Activated T-cell treated with anti-CD3 and anti-CD28 coated beads, Interleukin-2, amount 50 U/mL, for 1 hour (primary cell): Measurements from ENCODE around the gene MINK1.
"Not testable (repeated sequence)": the region's sequence is repeated elsewhere in the genome, so short reads cannot be mapped to it uniquely, and the experiment has no call there.

Experiments used
- DNase-seq: peaks from one replicate; pipeline ENCODE4 v3.0.0-alpha.2; 2020

Gene MINK1

DNA sequence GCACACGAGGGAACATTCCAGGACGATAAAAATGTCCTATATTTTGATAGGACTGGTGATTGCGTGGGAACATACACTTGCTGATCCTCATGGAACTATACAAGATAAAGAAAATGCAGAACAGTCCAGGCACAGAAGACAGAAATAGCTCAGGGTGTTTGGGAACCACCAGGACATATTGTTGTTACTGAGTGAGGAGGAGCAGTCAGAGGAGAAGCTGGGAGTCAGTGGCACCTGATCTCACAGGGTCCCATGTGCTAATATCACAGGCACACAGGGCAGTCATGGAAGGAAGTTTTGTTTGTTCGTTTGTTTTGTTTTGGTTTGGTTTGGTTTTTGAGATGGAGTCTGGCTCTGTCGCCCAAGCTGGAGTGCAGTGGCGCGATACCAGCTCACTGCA, 20.4 kb upstream of the MINK1 start:
- DNase-seq = no peak

DNA sequence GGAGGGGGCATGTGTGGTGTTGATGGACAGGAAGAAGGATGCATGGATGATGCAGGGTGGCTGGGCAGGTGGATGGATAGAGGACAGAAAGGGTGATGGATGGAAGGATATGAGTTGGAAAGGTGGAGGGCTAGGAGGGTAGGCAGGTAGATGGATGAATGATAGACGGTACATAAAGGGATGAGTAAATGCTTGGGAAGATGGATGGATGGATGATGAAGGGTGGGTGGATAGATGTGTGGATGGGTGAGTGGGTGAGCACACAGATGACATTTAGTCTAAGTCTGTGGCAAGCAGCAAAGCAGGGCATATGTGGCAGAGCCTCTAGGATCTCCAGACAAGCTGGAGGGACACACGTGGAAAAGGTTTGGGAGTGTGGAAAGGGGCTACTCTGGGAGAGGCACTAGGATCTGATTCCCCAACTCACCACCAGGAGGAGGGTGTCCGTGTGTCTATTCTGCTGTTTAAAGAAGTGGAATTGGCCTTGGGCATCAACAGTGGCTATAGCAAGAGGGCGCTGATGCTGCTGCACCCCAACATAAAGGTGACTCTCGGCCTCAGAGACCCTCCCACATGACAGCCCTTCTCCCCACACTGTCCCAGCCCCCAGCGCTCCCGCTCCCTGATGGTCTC, 18.0 kb upstream of the MINK1 start:
- DNase-seq = no peak

DNA sequence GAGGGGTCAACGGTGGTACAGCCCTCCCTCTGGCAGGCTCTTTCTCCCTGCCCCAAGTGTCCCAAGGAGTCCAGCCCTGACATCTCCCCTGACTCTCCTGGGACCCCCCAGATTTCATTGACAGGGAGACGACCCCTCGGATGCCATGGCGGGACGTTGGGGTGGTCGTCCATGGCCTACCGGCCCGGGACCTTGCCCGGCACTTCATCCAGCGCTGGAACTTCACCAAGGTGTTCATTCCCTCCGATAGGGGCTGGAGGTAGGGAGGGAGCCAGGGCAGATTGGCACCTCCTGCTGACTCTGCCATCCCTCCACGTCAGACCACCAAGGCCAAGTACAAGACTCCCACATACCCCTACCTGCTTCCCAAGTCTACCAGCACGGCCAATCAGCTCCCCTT, 16.3 kb upstream of the MINK1 start:
- DNase-seq = no peak

DNA sequence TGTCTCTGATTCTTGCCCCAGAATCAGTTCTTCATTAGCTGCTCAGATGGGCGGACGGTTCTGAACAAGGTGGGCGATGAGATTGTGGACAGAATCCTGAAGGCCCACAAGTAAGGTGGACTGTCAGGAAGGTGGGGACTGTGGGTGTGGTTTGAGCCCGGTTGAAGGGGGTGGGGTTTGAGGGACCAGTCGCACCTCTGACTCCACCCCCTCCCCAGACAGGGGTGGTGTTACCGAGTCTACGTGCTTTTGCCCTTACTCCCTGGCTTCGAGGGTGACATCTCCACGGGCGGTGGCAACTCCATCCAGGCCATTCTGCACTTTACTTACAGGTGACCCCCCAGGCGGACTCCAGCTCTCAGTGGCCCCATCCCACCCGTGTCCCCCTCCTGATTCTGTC, 14.9 kb upstream of the MINK1 start:
- no peak for DNase-seq

DNA sequence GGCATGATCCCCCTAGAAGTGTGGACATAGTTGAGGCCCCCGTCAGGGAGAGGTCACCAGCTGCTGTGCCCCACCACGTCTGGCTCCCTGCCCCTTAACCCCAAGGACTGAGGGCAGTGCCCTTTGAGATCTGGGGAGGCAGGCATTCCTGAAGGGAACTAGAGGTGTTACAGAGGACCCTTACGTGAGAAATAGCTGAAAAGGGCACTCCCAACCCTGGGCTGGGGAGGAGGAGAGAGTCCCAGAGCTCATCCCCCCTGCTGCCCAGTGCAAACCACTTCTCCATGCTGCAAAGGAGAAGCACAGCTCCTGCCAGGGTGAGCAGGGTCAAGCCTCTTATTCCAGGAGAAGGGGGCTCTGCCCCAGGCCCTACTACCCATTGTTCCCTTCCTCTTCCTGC, 10.3 kb upstream of the MINK1 start:
- no peak for DNase-seq

DNA sequence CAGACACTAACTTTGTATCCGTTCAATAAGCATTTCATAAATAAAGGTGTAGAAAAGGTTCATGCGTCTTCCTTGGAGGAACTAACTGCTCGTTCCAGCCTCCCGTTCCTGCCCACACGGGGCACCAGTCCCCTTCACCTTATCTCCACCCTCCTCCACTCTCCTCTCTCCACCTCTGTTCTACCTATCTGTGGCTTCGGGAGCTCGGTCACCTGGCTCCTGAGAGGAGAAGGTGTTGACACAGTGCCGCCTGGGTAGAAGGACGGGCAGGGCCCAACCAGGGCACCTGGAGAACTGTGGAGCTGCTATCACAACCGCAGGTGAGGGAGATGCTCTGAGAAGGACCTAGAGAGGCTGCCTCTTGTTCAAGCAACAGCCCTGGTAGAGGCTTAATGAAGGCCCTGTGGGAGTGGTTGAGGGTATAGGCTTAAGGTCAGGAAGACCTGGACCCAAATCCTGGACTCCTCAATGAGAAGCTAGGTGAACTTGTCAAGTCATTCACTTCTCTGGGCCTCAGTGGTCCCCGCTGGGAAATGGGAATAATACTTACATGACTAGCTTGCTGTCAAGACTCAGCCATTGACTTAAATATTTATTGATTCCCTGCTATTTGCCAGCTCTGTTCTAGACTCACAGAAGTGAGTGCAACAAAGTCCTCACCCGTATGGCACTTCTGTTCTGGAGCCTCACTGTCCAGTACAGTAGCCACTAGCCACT, 9.6 kb upstream of the MINK1 start:
- no peak for DNase-seq

DNA sequence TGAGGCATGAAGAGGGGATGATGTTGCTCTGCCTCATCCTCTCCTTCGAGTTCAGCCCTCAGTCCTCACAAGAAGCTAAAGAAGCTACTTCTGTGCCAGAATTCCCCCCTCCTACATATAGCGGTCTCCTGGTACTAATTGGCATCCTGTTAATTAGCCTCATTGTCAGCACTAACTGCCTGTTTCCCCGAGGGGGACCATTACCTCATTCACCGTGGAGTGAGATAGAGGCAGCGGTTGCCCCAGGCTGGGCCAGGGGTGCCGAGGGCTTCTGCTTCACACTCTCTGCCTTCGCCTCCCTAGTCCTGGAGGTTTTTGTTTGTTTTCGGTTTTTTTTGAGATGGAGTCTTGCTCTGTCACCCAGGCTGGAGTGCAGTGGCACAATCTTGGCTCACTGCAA, 5.7 kb upstream of the MINK1 start:
- DNase-seq = no peak

DNA sequence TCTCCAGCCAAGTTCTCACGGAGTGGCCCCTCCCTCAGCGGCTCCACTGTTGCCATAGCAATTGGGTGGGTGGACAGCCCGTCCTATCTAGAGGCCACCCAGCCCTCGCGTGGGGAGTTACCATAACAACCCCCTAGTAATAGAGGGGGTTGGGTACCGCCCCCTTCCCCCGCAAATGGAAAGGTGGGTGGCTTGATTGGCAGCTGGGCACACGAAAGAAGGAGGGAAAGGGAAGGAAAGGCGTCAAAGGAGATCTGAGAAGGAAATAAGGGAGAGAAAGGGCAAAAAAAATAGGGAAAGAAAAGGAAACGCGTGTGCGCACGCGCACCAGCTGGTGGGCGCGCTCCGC, 337 bp upstream of the MINK1 start:
- not testable (repeated sequence) for DNase-seq

DNA sequence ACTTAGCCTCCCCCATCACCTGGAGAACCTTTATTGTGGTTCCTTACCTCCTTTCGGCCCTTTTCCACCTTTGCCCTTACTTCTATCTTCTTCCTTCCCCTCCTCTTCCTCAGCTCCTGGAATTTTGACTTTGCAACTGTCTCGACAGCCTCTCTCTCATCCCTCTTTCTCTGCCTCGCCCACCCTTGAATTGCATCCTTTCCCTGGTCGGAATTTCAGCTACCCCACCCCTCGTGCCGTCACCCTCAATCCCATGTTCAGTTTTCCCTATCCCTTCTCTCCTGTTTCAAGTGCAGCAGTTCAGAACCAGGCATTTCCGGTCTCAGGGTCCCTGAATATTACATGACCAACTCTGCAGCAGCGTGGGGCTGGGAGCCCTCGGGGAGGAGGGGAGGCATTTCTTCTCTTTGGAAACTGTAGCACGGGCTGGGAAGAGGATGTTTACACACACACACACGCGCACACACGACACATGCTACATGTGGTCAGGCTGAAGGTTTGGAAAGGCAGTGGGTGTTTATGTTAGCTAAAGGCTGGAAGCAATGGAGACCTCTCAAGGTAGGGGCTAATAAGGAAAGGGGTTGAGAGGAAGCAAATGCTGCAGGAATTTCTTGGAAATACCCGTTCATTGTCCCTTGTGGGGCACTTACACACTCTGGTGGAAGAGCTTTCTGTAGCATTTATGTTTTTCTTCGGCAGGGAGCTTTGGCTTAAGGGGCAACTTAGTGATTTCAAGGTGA, 971 bp downstream of the MINK1 start:
- peak; percentile 27 for DNase-seq

DNA sequence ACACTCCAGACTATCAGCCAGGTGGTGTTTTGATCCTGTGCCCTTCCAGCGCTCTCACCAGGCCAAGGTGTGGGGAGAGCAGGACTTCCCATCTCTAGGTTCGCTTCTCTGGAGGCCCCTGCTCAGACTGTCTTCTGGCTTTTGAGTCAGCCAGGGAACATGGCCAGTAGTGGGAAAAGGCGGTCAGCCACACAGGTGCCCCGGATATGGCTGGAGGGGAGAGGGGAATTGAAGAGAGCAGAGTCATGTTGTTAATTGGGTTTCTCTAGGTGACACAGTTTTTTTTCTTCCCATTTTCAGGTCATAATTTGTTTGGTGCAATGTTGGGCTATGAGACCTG, 1.5 kb downstream of the MINK1 start:
- no peak for DNase-seq

DNA sequence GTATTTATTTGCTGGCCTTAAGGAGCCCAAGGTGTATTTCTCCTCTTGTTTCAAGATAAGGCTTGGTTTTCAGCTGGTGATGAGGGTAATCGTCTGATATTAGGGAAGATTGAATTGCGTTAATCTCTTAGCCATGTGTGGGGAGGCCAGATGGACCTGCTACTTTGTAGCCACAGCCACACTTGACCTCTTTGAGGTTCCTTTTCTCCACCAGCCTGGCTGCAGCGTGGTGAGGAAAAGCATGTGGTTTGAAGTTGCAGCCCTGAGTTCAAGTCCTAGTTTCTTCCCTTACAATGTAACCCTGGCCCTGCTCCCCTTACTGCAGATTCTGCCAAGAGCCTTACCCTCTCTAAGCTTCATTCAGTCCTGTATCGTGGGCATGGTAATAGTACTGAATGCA, 3.1 kb downstream of the MINK1 start:
- no peak for DNase-seq

DNA sequence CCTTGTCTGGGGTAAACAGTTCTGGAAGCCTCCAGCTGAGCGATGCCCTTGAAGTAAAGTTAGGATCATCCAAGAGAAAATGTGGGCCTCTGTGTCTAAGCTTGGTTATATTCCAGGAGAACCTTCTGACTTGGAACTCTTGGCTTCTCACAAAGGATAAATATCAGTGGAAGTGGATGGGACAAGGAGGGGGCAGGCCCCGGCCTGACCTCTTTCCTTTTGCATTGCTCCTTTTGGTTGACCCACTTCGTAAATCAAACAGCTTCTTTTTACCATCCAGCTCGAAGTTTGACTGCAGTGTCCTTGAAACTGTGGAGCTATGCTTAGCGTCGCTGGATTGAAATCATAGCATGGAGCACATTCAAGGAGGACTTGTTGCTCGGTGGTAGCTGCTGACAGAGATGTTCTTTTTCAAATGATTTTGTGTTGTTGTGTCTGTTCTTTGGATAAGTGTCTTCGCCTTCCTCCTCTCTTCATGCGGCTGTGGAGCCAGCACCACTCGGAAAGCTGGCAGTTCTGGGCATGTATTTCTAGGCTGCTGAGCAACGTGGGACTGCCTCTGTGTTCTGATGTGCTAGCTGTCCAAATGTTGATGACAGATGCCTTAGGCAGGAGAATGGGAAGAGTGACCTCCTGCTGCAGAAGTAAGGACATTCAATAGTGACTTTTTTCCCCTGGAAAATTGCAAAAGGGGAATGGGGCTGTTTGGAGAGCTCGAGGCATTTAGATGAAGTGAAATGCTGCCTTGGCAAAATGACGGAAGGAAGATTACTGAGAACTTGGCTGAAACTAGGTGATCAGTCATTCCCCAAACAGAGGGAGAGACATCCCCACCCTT, 4.5 kb downstream of the MINK1 start:
- DNase-seq = no peak

DNA sequence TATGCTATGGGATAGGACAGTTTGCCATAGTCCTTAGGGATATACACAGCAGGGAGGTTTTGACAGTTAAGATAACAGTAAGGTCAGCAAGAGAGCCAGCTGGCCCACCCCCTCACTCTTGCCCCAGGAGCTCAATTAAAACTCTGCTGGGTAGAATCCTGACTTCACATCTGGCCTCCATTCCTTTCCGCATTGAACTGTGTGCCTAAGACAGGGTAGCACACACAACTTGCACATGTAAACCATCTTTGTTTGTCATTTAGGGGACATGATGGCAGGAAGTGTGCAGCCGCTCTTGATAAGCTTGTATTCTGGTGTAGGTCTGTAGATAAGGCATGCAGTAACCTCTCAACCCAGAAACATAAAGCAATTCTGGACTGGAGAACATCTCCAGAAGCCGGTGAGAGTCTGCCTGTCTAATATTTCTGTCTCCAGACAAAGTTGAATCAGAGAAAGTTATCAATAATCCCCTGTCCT, 5.2 kb downstream of the MINK1 start:
- no peak for DNase-seq

DNA sequence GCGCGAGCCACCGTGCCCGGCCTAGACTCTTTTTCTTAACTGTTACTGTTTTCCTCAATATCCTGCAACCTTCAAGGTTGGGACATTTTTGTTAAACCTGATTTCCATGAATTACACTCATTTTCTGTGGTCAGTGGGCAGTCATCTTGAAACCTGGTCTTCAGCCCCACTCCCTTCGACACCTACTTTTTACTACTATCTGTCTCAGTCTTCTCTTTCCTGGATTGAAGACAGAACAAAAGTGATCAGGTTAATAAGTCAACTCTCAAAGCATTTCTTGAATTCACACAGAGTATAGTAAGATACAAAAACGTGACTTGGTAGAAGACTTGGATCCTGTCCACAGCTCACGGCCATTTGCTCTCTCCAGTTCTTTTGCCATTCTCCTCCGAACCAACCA, 6.1 kb downstream of the MINK1 start:
- DNase-seq = no peak

DNA sequence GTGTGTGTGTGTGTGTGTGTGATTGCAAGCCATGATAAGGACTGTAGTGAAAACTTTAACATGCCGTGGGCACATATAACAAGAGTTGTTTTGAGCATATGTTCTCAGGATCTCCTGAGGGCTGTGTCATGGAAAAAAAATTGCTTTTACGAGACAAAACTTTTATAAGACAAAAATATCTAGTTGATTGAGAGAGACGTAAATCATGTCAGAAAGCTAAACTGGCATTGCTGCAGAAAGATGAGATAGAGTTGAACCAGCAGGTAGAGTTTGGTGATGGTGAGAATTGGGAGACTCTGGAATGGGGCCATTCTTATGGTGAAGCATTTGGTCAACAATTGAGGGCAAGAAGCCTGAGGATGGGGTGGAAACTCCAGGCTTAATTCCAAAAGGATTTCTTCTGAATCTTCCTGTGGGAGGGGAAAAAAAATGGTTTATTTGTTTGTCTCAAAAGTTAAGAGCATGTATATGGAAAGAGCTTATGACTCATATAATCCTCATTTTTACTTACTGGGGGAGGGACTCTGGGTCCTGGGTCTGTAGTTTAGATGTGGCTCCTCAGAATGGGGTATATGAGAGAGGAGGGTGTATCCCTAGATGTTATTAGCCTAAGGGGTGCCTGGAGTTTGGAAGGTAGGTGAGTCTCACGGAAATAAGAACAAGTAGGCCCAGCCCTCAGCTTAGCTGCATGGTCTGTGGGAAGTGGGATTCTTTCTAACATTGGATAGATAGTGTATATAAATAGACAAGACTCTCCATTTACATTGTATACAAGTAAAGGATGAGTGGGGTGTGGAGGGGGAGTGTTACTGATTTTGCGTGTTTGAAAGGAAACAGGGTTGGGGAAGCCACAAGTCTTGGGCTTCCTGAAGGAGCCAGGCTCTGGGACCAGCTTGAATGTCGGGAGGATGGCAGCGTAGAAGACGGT, 7.1 kb downstream of the MINK1 start:
- DNase-seq = no peak

DNA sequence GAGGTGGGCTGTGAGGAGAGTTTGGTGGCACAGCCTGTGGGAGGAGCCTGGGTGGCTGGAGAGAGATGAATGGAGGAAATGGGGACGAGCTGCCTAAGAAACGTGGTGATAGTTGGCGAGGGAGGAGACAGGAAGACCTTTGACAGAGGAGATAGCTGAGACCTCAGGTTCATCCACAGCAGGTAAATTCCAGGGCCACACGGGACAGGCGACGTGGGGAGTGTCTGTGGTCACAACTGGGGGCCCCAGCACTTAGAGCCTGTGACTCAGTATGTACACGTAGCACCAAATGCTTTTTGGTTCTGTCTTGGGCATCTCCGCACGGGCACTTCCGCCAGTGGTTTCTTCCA, 7.7 kb downstream of the MINK1 start:
- DNase-seq = no peak

DNA sequence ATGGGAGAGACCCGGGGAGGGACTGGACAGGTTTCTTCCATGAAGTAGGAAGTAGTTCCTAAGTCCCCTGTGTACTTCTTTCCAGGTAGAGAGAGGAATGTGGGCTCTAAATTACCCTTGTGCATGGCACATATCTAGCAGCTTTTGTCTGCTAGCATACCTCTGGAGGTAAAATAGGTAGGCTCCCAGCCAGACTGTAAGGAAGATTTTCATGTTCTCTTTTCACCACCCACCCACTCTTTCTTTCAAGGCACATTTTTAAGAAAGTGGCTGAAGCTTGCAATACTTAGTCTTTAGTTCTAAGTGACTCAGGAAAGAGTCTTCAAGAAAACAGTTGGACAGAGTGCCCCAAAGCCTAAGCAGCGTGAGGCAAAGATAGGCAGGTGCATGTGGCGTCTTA, 9.2 kb downstream of the MINK1 start:
- DNase-seq = no peak

DNA sequence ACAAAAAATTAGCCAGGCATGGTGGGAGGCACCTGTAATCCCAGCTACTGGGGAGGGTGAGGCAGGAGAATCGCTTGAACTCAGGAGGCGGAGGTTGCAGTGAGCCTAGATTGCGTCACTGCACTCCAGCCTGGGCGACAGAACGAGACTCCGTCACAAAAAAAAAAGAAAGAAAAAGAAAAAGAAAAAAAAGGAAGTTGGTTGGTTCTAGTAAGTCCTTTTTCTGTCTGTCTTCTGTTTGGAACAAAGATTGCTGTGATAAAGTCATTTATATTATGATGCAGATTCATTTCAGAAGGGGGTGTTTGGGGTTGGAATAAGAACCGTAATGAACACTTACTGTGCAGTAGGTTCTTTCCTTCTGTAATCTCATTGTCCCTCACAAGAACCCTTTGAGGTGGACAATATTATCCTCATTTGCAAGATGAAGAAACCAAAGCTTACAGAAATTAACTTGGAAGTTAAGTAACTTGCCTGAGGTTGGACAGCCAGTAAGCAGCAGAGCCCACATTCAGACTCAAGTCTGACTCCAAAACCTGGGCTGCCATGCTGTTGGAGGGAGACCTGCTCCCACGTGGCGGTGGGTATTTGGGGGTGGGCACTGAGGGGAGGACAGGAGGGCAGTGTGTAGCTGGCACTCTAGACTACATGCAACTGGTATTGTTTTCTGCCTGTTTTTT, 10.3 kb downstream of the MINK1 start:
- no peak for DNase-seq

DNA sequence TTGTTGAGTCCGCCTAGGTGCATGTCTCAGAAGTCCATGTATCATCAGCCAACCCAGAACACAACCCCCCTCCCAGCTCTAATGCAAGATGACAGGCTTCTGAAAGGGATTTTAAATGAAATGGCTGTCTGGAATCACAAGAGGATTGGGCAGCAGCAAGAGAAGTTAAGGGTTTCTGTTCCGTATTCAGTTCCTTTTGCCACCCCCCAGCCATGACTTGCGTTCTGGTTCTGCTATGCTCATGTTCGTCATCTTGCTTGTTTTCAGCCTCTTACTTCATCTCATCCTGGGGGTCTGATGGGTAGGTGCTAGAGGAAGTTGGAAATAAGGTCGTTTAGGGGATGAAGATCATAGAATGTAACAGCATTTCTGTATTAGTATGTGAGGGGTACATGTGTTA, 12.0 kb downstream of the MINK1 start:
- no peak for DNase-seq

DNA sequence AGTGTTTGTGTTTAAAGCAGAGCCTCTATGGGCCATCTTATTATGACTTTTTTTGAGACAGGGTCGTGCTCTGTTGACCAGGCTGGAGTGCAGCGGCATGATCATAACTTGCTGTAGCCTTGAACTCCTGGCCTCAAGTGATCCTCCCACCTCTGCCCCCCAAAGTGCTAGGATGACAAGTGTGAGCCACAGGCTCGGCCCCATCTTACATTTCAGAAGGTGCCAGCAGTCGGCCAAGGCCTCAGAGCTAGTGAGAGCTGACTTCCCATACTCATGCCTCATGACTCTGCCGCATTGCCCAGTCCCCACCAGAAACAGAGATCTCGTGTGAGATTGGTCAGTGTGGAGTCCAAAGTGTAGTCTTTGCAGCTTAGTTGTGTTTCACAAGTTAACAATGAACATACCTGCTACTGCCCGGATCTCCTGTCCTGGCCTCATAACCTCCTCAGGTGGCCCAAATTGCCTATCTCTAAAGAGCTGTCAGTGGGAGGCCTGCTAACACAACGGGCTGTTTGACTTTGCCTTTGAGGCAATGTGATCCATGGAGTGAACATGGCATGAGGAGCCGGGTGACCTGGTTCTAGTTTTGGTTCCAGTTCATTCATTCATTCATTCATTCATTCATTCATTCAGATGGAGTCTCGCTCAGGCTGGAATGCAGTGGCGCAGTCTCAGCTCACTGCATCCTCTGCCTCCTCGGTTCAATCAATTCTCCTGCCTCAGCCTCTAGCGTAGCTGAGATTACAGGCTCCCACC, 13.7 kb downstream of the MINK1 start:
- DNase-seq = no peak

DNA sequence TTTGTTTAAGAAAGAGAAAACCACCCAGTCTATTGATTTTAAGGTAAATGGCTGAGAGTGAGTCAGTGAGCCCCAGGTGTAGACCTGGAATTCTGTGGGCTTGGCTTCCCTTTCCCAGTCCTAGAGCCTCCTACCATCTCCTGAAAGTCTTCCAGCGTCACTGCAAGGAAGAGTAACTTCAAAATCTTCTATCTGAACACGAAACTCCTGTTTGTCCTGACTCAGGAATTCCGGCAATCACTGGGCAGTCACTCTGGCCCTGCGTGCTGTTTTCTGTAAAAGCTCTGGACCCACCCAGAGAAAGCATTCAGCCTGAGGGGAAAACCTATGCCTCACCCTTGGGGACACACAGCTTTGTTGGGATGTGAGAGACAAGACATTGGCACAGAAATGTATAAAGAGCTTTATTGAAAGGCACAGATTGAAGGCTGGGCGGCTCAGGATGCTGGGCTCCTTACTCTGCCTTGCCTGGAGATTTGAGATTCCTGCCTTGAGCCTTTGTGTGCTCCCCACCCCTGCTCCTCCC, 15.9 kb downstream of the MINK1 start:
- DNase-seq = no peak
